ENCODE data around the gene NRXN2. TPM values are rescaled to one million over a fixed set of nuclear protein-coding genes. Genes with fewer than 3 reads are reported as not detected.
"Not testable (repeated sequence)": the region's sequence is repeated elsewhere in the genome, so short reads cannot be mapped to it uniquely, and the experiment has no call there.

NRXN2 gene
- total and polyA plus RNA-seq, 9 donors: 11.8 to 41.8 (median 30.5) TPM

- no peaks in the 10 kb centered on the region for H3K9me3 ChIP-seq (replicated peaks; ENCODE audit: control insufficient read depth, low read depth, low read length)
- H3K4me3 ChIP-seq (ENCODE audit: low read length): no peak overlapping the region
- 93% methylated on average over 26 of the region's 29 CpGs for WGBS (ENCODE audit: insufficient coverage)
- no peak overlapping the region for H3K27ac ChIP-seq (ENCODE audit: low read length)
- no peaks in the 10 kb centered on the region for H3K36me3 ChIP-seq (ENCODE audit: control insufficient read depth, insufficient read depth, low read length)
- H3K27me3 ChIP-seq (ENCODE audit: control insufficient read depth, insufficient read depth, low read length): peaks cover 2% of the 10 kb centered on the region
- DNase-seq: no peak
- H3K4me1 ChIP-seq (ENCODE audit: control insufficient read depth, insufficient read depth, low read length): peaks cover 23% of the 10 kb centered on the region
Observed at GRCh38 chr11:64561984-64562722, 160.8 kb downstream of the NRXN2 start.

DNA sequence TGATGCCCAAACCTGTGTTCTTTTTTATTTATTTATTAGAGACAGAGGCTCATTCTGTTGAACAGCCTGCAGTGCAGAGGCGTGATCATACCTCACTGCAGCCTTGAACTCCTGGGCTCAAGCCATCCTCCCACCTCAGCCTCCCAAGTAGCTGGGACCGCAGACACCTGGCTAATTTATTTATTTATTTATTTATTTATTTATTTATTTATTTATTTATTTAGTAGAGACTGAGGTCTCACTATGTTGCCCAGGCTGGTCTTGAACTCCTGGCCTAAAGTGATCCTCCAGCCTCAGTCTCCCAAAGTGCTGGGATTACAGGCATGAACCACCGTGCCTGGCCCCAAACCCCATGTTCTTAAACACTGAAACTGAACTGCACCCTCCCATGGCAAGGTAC is 161.6 kb downstream of the NRXN2 start:
- not testable (repeated sequence) for H3K27ac ChIP-seq (ENCODE audit: low read length); H3K9me3 ChIP-seq (replicated peaks; ENCODE audit: control insufficient read depth, low read depth, low read length); H3K4me3 ChIP-seq (ENCODE audit: low read length); H3K27me3 ChIP-seq (ENCODE audit: control insufficient read depth, insufficient read depth, low read length); H3K36me3 ChIP-seq (ENCODE audit: control insufficient read depth, insufficient read depth, low read length); DNase-seq
- H3K4me1 ChIP-seq (ENCODE audit: control insufficient read depth, insufficient read depth, low read length): peaks cover 16% of the 10 kb centered on the region
- 80% methylated on average over 1 of the region's 3 CpGs for WGBS (ENCODE audit: insufficient coverage)

- DNase-seq: no peak
- Histone ChIP-seq H3K9me3 (replicated peaks; ENCODE audit: control insufficient read depth, low read depth, low read length) (no peaks in the 10 kb centered on the region), H3K27me3 (ENCODE audit: control insufficient read depth, insufficient read depth, low read length) (peaks cover 2% of the 10 kb centered on the region), H3K36me3 (ENCODE audit: control insufficient read depth, insufficient read depth, low read length) (no peaks in the 10 kb centered on the region), H3K27ac (ENCODE audit: low read length) (no peak overlapping the region), H3K4me3 (ENCODE audit: low read length) (no peak overlapping the region), H3K4me1 (ENCODE audit: control insufficient read depth, insufficient read depth, low read length) (peaks cover 15% of the 10 kb centered on the region)
- WGBS (ENCODE audit: insufficient coverage): 93% methylated on average over 11 of the region's 16 CpGs
Observed at GRCh38 chr11:64560941-64561340, 162.1 kb downstream of the NRXN2 start.

- DNase-seq: no peak
Observed at GRCh38 chr11:64560139-64560771, 162.7 kb downstream of the NRXN2 start.

DNA sequence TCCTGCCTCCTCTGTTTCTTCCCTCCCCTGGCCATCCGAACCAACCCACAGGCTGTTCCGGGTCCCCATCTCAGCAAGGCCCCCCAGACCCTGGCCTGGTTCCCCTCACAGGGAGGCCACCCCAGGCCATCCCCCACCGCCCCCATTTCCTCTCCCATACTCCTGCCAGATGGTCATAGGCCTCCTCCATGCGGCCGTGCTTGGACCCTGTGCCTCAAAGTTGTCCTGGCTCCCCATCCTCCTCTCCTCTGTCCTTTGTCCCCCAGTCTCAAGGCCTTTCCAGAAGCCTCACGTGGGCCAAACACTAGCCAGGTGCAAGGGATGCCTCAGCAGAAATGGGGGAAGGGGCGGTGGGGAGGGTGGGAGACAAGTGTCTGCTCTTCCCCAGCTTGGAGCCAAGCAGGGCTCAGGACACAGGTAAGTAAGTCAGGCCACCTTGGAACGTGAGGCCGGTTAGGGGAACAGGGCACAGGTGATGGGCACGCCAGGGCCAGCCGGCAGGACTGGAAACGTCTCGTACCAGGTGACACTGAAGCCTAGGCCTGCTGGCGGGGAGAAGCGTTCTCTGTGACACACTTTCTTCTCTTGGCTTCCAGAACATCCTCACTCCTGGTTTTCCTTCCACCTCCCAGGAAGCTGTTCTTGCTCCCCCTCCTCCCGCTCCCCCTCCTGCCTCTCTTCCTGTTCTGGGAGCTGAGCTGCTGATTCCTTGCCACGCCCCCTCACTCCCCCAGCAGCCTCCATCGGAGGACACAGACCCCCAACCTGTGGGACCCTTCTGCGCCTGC is 163.5 kb downstream of the NRXN2 start:
- H3K4me3 ChIP-seq (ENCODE audit: low read length): no peak overlapping the region
- H3K4me1 ChIP-seq (ENCODE audit: control insufficient read depth, insufficient read depth, low read length): peaks cover 27% of the 10 kb centered on the region
- H3K27ac ChIP-seq (ENCODE audit: low read length): no peak overlapping the region
- 50% methylated on average over 18 of the region's 19 CpGs for WGBS (ENCODE audit: insufficient coverage)
- no peaks in the 10 kb centered on the region for H3K9me3 ChIP-seq (replicated peaks; ENCODE audit: control insufficient read depth, low read depth, low read length)
- DNase-seq: no peak
- H3K36me3 ChIP-seq (ENCODE audit: control insufficient read depth, insufficient read depth, low read length): no peaks in the 10 kb centered on the region
- peaks cover 2% of the 10 kb centered on the region for H3K27me3 ChIP-seq (ENCODE audit: control insufficient read depth, insufficient read depth, low read length)

More at GRCh38 chr11:64560139-64560771, 162.7 kb downstream of the NRXN2 start:
- H3K4me1 ChIP-seq (ENCODE audit: control insufficient read depth, insufficient read depth, low read length): peaks cover 20% of the 10 kb centered on the region
- no peaks in the 10 kb centered on the region for H3K9me3 ChIP-seq (replicated peaks; ENCODE audit: control insufficient read depth, low read depth, low read length)
- peaks cover 2% of the 10 kb centered on the region for H3K27me3 ChIP-seq (ENCODE audit: control insufficient read depth, insufficient read depth, low read length)
- H3K27ac ChIP-seq (ENCODE audit: low read length): no peak overlapping the region
- WGBS (ENCODE audit: insufficient coverage): 53% methylated on average over 15 of the region's 15 CpGs
- no peaks in the 10 kb centered on the region for H3K36me3 ChIP-seq (ENCODE audit: control insufficient read depth, insufficient read depth, low read length)
- no peak overlapping the region for H3K4me3 ChIP-seq (ENCODE audit: low read length)

DNA sequence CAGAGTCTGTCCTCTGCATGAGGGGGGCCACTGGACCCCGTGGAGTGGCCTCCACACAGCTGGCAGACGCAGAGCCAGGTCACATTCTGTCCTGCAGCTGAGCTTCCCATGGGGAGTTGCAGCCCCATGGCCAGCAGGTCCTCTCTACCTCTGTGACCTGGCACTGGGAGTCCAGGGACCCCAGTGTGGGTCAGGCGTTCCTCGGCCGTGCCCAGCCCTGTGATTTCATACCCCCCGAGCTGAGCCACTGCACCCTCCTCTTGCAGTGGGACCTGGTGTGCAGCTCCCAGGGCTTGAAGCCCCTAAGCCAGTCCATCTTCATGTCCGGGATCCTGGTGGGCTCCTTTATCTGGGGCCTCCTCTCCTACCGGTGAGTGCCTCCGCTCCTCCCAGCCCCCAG is 164.1 kb downstream of the NRXN2 start:
- peaks cover 34% of the 10 kb centered on the region for H3K4me1 ChIP-seq (ENCODE audit: control insufficient read depth, insufficient read depth, low read length)
- no peaks in the 10 kb centered on the region for H3K9me3 ChIP-seq (replicated peaks; ENCODE audit: control insufficient read depth, low read depth, low read length)
- H3K36me3 ChIP-seq (ENCODE audit: control insufficient read depth, insufficient read depth, low read length): no peaks in the 10 kb centered on the region
- H3K27me3 ChIP-seq (ENCODE audit: control insufficient read depth, insufficient read depth, low read length): peaks cover 2% of the 10 kb centered on the region
- no peak overlapping the region for H3K27ac ChIP-seq (ENCODE audit: low read length)
- WGBS (ENCODE audit: insufficient coverage): 64% methylated on average over 6 of the region's 9 CpGs
- no peak for DNase-seq
- H3K4me3 ChIP-seq (ENCODE audit: low read length): no peak overlapping the region

GRCh38 chr11:64558065-64558745 is 164.8 kb downstream of the NRXN2 start:
- DNase-seq: no peak
- H3K4me1 ChIP-seq (ENCODE audit: control insufficient read depth, insufficient read depth, low read length): peaks cover 40% of the 10 kb centered on the region

DNA sequence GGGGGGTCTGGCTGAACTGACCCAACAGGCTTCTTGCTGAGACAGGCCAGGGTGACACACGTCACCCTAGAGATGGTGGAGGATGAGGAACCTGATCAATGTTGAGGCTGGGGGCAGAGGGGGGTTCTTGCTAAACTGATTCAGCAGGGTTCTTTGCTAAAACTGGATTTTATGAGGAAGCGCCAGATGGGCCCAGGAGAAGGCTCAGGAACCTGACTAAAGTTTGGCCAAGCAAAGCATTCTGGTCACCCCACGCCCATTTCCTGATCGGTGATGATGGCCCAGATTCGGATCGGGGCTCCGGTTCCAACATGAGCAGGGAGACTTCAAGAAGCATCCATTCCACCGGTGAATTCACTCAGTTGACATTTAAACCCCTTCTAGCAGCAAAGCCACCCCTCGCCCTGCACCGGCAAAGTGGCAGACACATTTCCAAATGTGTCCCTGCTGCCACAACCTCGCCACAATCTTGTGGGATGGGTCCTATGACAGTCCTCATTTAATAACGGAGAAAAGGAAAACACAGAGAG is 166.2 kb downstream of the NRXN2 start:
- Histone ChIP-seq H3K27me3 (ENCODE audit: control insufficient read depth, insufficient read depth, low read length) (no peaks in the 10 kb centered on the region), H3K4me1 (ENCODE audit: control insufficient read depth, insufficient read depth, low read length) (peaks cover 42% of the 10 kb centered on the region), H3K36me3 (ENCODE audit: control insufficient read depth, insufficient read depth, low read length) (no peaks in the 10 kb centered on the region), H3K4me3 (ENCODE audit: low read length) (no peak overlapping the region), H3K9me3 (replicated peaks; ENCODE audit: control insufficient read depth, low read depth, low read length) (no peaks in the 10 kb centered on the region), H3K27ac (ENCODE audit: low read length) (no peak overlapping the region)
- no peak for DNase-seq
- WGBS (ENCODE audit: insufficient coverage): 79% methylated on average over 12 of the region's 12 CpGs

More at GRCh38 chr11:64558065-64558745, 164.8 kb downstream of the NRXN2 start:
- no peak overlapping the region for H3K4me3 ChIP-seq (ENCODE audit: low read length)
- H3K36me3 ChIP-seq (ENCODE audit: control insufficient read depth, insufficient read depth, low read length): no peaks in the 10 kb centered on the region
- H3K27me3 ChIP-seq (ENCODE audit: control insufficient read depth, insufficient read depth, low read length): peaks cover 2% of the 10 kb centered on the region
- 51% methylated on average over 8 of the region's 14 CpGs for WGBS (ENCODE audit: insufficient coverage)
- no peaks in the 10 kb centered on the region for H3K9me3 ChIP-seq (replicated peaks; ENCODE audit: control insufficient read depth, low read depth, low read length)
- H3K27ac ChIP-seq (ENCODE audit: low read length): no peak overlapping the region

Data from muscle of leg (tissue), 11 donors.